Non-pigmented ciliary epithelial cell (primary cell): Measurements from ENCODE around the gene OBSL1.

Source experiments
- DNase-seq: peaks from one replicate; pipeline ENCODE4 v3.0.0-alpha.2; 2010; ENCODE audit warnings: low read depth

The OBSL1 gene

DNA sequence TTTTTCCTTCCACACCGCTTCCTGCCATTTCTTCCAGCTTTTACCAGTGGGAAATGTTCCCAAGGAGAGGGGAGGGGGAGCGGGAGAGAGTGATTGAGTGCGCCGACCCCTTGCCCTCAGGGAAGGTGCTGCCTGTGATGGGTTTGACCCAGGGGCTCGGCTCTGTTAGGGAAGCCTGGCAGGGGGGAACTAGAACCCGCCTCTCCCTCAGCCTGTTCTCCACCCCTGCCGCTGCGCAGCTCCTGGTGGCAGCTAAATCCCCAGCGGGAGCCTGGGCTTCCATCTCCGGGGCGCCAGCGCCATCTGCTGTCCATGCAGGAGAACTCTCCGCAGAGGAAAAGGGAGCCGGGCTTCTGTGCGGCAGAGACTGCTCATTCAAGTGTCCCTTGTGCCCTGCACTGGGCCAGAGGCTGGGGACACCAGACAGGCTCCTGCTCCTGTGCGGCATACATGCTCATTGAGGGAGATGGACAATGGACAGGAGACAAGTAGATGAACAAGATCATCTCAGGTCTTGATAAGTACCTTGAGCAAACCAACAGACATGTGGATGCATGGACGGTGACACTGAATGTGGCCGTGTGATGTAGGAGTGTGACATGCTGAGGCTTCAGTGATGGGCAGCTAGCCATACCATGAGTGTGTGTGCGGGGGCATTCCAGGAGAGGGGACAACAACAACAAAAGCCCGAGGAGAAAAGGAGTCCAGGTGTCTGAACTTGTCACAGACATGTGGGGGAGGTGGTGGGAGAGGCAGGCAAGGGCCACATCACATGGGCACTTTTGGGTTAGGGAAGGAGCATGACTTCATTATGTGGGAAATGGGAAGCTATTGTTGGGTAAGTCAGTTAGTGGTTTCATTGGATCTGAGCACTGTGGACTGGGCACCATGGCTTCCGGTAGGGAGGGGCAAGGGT lies 41.0 kb downstream of the OBSL1 start:
- DNase-seq = no peak

DNA sequence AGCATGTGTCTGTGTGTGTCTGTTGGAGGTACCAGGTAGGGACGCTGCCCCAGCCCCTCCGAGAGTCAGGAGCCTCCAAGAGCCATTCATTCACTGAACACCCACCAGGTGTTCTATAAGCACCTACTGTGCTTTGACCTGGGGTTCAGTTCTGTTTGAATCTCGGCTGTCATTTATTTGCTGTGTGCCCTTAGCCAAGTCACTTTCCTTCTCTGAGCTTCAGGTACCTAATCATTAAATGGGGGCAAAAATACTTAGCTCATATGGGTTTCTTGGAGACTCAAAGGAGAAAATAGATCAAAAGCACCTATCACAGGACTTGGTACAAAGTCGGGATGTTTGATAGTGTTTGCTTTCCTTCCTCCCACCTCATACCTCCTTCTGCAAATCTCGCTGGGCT lies 43.9 kb downstream of the OBSL1 start:
- DNase-seq = no peak

DNA sequence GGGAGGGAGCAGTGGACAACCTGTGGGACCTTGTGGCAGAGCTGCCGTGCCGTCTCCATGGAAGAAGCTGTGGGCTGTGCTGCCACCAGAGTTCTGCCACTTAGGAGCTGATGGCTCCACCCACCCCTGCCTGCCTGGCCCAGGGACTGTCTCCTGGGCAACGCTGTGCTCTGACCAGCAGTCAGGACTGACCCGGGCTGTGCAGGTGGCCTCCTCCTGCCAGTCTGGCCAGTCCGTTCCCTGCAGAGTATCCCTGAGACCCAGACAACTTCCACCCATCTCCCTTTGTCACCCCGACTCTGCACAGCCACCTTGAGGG lies 44.3 kb downstream of the OBSL1 start:
- DNase-seq = no peak

DNA sequence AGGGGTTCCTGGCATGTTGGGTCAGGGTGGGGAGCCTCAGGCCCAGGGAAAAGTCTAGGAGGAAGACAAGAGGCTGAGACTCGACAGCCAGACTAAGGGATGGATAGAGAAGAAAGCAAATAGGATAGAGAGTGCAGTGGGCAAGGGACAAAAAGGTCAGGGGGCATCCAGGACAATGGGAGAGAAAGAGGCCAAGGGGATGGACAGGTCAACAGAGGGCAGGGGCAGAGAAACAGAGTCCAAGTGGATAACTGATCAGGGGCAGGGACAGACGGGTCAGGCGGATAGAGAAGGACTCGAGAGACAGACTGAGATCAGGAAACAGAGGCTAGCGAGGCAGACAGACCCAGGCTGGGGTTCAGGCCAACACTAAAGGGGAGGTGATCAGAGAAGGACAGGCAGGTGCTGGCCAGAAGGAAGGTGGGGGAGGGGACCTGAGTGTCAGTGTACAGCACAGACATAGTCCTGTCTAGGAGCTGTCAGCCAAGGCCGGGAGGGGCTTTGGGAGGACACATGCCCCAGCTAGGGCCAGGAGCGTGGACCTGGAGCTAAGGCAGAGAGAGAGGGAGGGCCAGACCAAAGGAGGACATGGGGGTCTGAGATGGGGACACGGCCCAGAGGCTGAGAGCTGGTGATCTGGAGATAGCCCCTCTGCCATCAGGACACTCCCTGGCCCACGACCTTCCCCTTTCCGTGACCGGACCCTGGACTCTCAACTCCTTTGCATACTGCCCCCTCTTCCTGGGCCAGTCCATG lies 44.8 kb downstream of the OBSL1 start:
- no peak for DNase-seq

DNA sequence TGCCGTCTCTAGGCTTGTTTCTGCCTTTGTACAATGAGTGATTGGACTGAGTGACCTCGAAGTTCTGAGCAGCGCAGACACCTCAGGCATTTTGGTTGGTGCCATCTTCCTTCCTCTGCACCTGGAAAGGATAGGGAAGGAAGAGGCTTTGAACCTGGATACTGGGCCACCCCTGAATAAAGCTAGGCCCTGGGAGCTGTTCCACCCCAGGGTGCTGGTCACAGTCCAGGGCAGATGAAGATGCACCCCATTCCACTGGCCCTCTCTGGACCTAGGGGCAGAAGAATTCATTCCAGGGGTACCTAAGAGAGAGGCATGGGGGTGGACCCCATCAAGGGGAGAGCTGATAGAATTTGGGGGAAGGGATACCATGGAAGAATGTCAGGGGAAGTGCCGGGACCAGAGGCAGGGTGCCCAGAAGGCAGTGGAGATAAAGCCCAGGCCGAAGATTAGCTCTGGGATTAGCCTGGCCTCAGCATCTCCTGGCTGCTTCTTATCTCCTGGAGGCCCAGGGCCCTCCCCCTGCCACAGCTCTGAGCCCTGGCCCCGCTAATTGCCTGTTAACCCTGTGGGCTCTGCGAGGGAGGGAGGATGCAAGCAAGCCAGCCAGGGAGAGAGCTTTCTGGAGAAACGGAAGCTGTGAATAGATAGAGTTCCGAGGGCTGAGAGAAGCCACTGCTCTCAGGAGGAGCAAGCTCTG lies 45.7 kb downstream of the OBSL1 start:
- DNase-seq = no peak

DNA sequence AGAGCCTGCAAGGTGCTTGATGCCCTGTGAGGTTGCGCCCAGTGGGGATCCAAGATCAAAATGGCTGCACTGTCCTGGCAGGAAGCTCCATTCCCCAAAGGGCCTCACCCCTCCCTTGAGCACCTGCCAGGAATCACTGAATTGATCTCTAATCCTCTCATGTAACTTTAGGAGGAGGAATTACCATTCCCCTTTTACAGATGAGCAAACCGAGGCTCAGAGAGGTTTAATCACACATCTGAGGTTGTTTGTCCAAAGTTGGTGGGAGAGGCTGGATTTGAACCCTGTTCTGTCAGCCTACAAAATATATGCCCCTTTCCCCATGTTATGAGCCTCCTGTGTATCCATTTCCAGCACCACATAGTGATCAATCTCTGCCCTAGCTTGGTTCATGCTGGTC lies 46.5 kb downstream of the OBSL1 start:
- no peak for DNase-seq

DNA sequence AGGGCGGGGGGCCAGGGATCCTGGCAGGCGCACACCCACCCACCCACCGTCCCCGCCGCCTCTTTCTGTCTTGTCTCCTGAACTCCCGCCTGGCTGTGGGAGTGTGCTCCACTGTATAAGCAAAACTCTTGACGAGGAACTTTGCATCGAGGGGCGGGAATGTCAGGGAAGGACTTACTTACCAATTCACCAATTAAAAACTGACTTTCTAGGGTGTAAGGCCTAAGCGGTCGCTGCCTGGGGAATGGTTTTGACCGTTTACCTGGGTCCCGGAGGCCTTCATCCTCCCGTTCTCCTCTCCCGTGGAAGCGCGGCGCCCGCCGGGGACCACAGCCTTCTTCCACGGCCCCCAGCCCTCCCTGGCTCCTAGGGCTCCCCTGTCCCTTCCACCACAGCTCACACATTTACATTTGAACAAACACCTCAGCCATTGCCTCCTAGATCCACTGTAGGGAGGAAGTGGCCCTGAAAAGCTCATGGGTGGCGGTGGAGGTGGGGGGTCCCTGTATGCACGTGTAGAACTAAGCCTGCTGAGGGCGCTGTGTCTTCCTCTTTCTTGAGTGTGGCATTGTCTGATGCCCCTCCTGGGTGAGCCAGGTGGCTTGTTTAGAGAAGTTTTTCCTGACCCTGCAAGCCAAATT lies 48.2 kb downstream of the OBSL1 start:
- DNase-seq = no peak

DNA sequence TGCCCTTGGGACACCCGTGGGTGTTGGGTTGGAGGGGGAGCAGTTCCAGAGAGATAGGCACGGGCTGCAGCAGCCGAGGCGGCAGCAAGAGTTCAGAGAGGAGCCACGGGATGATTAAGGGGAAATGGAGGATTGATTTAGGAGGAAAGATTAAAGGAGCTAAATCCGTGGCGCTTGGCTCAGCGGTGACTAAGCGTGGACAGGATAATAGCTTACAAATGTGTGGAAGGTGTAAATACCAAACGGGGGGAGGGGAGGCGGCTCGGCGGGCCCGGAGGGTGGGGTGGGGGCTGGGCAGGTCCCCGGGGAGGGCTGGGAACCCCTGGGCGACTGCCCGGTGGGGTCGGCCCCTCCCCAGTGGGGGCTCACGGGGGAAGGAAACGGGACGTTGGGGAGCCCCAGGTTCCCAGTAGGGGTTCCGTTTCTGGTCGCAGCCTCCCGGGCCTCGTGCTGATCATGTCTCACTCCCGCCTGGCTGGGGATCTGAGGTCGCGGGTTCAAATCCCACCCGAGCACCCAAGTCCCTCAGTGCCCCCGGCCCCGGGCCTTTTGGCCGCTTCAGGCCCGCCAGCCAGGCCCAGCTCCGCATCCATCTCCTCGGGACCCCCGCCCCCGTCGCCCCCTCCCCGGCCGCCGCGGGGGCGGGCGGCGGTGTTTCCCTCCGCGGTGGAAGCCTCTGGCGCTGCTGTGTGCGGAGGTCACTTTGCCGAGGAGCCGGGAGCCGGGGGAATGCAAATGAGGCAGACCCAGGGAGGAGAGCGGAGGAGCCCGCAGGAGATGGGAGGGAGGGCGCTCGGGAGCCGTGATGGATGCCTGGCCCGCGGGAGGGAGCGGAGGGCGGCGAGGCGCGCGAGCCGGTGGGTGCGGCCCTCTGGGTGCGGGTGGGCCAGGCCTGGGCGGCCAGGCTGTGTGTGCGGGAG lies 49.0 kb downstream of the OBSL1 start:
- DNase-seq = no peak

DNA sequence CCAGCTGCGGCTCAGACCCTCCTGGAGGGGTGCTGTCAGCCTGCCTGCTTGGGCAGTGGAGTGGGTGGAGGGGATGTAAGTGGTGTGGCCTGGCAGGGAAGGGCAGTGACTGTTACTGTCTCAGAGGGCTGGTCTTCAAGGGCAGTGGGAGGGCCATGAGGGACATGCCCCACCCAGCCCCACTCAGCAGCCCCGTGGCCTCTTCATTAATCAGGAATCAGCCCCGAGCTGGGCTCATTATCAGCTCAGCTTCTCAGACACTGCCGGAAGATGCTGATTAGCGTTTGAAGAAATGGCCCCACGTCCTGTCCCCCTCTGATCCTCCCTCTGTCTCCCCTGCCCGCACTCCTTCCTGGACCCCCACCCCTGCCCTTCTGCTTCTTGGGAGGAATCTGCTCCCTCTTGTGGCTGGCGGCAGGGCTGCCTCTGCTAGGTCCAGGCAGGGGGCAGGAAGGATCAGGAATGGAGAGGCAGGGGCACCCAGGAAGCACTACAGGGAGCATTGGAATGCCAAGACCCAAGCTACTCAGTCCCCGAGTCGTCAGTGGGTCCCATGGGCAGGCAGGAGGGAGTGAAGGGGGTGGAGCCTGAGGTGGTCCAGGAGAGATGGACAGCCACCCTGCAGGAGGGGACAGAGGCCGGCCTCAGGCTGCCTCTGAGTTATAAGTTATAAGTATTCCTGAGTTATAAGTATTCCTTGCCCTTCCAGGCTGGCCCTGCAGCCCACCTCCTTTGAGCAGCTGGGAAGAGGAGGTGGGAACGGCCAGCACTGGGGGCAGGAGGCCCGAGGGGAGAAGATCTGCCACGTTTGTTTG lies 50.1 kb downstream of the OBSL1 start:
- no peak for DNase-seq

DNA sequence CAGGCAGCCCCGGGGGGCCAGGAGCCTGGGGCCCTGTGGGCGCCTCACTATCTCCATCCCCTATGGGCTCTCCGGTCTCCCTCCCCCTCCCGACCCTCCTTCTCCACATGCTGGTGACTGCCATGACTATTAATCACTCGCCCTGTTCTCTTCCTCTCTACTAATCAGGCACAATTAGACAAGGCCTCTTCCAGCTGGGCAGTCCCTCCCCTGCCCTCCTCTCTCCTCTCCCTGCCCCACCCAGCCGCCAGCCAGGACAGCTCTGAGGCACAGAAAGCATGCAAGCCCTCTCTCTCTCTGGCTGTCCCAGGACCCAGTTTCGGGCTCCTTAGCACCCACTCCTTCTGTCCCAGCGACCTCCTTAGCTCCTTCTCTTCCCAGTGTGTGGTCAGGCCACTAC lies 51.3 kb downstream of the OBSL1 start:
- no peak for DNase-seq

DNA sequence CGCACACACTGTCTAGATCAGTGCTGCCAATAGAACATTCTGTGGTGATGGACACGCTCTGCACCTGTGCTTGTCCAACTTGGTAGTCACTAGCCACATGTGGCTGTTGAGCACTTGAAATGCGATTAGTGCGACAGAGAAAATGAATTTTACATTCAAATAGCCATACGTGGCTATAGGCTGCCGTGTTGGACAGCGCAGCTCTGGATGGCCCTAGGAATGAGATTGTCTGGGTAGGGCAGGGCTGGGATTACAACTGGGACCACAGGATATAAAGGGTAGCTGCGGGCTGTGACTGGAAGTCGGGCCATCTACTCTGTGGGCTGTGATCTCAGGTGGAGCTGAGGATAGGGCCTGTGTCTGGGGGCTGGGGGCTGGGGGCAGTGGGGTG lies 51.8 kb downstream of the OBSL1 start:
- DNase-seq = no peak

DNA sequence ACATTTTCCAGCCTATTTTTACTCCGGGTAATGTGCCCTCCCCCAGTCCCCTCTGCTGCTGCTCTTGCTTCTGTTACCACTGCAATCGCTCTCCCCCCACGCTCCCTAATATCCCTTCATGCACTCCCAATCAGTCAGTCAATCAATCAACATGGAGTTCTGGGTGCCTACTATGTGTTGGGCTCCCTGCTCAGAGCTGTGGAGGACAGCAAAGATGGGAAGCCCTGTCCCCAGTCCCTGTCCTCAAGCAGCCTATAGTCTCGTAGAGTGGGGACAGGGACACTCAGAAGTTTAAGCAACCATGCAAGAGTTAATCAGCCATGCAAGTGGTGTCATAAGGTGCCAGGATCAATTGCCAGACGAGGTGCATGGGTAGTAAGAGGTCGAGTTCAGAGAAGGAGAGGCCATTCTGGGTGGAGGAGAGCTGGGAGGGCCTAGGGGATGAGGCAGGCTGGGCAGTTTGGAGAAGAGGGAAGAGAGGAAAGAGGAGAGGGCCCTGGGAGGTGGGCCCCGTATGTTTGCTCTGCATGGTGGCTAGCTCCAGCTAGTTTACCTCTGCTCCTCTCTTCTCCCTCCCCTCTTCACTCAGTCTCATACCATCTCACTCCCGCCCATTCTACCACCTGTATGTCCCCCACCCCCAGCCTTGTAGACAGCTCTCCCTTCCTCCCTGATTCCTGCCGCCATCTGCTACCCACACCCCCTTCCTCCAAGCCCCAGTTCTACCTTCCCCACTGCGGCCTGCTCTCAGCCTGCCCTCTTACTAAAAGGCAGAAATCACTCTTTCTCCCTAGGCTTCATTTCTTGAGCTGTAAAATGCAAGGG lies 53.2 kb downstream of the OBSL1 start:
- no peak for DNase-seq

DNA sequence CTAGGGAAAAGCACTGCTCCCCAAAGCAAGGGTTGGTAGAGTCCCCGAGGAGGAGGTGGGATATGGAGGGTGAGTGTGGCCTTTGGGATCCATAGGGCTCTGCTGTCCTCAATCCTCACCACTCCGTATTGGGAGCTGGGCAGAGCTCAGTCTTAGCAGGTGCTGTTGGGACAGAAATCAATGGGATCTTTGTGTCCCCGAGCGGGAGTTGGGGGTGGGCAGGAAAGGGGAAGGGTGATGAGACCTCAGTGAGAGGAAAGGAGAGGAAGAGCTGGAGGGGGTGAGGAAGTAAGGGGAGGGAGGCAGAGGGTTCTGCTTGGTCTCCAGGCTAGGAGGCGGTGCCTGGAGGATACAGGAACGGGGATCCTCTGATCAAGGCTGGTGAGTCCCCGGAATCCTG lies 54.5 kb downstream of the OBSL1 start:
- DNase-seq = no peak

DNA sequence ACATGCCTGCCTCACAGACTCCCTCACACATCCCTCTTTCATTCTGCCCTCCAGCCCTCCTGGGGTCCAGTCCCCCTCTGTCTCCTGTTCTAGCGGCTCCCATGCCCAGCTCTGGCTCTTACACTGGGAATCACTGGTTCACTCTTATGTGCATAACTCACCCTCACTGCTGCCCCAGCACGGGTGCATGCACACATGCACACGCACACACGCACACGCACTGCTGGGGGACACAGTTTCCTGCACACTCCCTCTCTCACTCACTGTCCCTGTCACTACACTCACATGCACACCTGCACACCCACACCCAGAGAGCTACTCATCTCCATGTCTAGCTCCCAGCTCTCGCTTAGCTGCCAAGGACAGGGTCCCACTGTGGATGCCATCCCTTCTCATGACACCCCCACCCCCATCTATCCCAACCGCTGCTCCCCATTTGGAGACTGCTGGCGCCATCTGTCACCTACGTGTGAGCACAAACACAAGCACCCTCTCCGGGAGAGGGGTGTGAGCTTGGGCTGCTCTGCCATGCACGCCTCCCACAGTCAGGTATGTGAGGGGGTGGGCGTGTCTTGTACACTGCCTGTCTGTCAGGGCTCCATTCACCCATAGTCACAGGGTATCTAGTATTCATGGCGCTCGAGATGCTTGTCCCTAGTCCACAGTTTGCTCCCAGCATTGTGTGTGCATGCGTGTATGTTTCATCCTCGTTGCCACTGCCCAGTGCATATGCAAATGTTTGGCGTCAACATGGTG lies 55.3 kb downstream of the OBSL1 start:
- DNase-seq = no peak

DNA sequence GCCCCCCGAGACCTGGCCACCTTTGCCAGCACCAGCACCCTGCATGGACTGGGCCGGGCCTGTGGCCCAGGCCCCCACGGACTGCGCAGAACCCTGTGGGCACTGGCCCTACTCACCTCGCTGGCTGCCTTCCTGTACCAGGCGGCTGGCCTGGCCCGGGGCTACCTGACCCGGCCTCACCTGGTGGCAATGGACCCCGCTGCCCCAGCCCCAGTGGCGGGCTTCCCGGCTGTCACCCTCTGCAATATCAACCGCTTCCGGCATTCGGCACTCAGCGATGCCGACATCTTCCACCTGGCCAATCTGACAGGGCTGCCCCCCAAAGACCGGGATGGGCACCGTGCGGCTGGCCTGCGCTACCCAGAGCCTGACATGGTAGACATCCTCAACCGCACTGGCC lies 56.5 kb downstream of the OBSL1 start:
- no peak for DNase-seq

DNA sequence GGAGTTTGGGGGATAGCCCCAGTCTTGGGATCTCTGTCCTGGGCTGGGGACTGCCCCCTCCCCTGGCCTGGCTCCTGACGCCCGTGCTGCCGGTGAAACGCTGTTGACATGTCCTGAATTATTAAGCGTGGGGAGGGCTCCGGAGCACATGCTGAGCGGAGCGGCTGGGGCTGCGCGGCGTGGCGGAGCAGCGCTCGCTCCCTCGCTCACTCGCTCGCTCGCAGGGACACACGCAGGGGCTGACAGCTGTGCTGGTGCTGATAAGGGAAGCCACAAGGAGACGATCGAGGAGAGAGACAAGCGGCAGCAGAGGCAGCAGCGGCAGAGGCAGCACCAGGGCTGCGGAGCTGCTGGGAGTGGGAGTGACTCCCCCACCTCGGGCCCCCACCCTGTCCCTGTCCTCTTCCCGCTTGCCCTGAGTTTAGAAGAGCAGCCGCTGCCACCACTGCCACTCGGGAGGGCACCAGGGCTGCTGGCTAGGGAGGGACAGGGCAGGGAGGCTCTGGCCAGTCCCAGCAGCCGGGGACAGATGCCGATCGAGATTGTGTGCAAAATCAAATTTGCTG lies 57.1 kb downstream of the OBSL1 start, which contains the start of gene ASIC4:
TSS of gene ASIC4 (plus strand) at position 287 of the 566 bp plus-strand sequence. CDS start at position 530, 243 bp downstream.
- DNase-seq = no peak

DNA sequence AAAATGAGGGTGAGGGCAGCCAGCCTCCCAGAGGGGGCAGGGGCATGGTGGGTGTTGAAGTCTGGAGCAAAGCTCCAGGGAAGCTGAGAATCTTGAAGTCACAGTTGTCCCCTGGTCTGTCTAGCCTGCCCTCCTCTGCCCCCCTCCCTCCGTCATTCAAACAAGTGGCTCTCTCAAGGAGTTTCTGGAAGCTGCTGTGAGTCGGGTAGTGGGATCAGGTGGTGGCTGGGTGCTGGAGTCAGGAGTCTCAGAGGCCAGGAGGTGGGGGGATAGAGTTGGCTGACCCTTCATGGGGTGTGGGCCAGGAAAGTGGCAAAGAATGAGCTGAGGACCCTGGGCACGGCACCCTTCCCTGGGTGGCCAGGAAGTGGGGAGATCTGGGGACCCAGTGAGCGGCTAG lies 57.6 kb downstream of the OBSL1 start:
- no peak for DNase-seq

DNA sequence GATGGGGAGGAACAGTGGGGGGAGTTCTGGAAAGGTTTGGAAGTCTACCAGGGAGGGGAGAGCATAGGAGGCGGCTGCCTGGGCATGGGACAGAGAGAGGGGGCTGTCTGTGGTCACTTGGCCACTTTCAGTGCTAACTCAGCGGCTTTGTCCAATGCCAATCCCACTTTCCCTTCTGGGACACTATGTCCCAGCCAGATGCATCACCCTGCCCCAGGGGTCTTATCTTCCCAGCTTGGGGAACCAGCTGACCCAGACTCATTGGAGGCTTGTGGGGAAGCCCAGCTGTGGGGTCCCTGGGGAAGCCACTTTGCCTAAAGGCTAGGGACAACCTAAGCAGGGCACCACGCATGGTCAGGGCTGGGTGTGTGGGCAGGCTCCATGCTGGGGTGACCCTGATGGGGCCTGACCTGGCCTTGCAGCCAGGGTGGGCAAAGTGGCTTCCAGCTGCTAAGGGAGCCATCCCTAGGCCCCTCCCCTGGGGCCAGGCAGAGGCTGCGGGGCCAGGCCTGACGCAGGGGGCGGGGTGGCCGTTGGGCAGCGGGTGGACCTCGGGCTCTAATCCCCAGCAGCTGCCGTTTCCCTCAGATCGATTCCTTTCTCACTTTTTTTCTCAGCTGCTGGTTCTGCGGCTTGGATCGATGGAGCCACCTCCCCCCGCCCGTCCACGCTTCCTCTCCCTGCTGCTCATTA lies 58.7 kb downstream of the OBSL1 start:
- DNase-seq = no peak
